K562 (cell line): ENCODE data around the gene CCDC82. TPM values are rescaled to one million over a fixed set of nuclear protein-coding genes. Genes with fewer than 3 reads are reported as not detected.

Source experiments
- ARHGAP35 ChIP-seq: fragments of 450-650 bp; IDR thresholded peaks from 2 replicates; pipeline ENCODE4 v1.6.1; 2018; ENCODE audit not compliant: partially characterized antibody
- ARID1B ChIP-seq: fragments of 450-650 bp; IDR thresholded peaks from 2 replicates; pipeline ENCODE4 v1.6.1; 2016; ENCODE audit warnings: antibody characterized with exemption, mild to moderate bottlenecking, inconsistent platforms
- ATF6 ChIP-seq: sonication (generic); formaldehyde crosslinking; IDR thresholded peaks from 2 replicates; pipeline ENCODE4 v1.4.0; 2020; ENCODE audit warnings: mild to moderate bottlenecking, missing genetic modification reagents
- BACH1 ChIP-seq: fragments of 200-800 bp; sonication (Bioruptor generic); IDR thresholded peaks from 2 replicates; pipeline ENCODE4 v1.6.1; 2016; ENCODE audit warnings: missing genetic modification characterization, missing compliant biosample characterization
- CBX5 ChIP-seq: IDR thresholded peaks from 2 replicates; pipeline ENCODE4 v1.6.1; 2014; ENCODE audit warnings: low read depth, borderline replicate concordance
- E2F1 ChIP-seq: sonication (generic); formaldehyde crosslinking; IDR thresholded peaks from 2 replicates; pipeline ENCODE4 v1.8.1; 2023; ENCODE audit warnings: mild to moderate bottlenecking, missing genetic modification reagents, moderate library complexity
- MCM5 ChIP-seq: fragments of 450-650 bp; IDR thresholded peaks from 2 replicates; pipeline ENCODE4 v1.6.1; 2016; ENCODE audit warnings: low read depth
- OTX1 ChIP-seq: fragments of 450-650 bp; formaldehyde crosslinking; IDR thresholded peaks from 2 replicates; pipeline ENCODE4 v1.4.0; 2022; ENCODE audit warnings: mild to moderate bottlenecking
- PCBP1 ChIP-seq: fragments of 200-400 bp; formaldehyde crosslinking; IDR thresholded peaks from 2 replicates; pipeline ENCODE4 v1.6.1; 2018; ENCODE audit warnings: mild to moderate bottlenecking, low read depth, low read length; ENCODE audit not compliant: poor library complexity, severe bottlenecking
- PCBP2 ChIP-seq: fragments of 200-400 bp; formaldehyde crosslinking; IDR thresholded peaks from 2 replicates; pipeline ENCODE4 v1.6.1; 2018; ENCODE audit warnings: low read length, low read depth, mild to moderate bottlenecking, moderate library complexity; ENCODE audit not compliant: poor library complexity, severe bottlenecking
- SMARCB1 ChIP-seq: IDR thresholded peaks from 2 replicates; pipeline ENCODE4 v1.6.1; 2011; ENCODE audit warnings: improper control_type of control experiment, low read depth; ENCODE audit not compliant: insufficient read length
- SMC3 ChIP-seq: conservative IDR thresholded peaks from 2 replicates; pipeline ENCODE4 v1.6.1; 2011; ENCODE audit warnings: low read depth, low read length, improper control_type of control experiment; ENCODE audit not compliant: insufficient read depth
- STAT5A ChIP-seq: IDR thresholded peaks from 2 replicates; pipeline ENCODE4 v1.6.1; 2012; ENCODE audit warnings: low read length, inconsistent platforms, borderline replicate concordance
- TBP ChIP-seq: optimal IDR thresholded peaks from 2 replicates; pipeline ENCODE3; 2011; ENCODE audit warnings: low read depth, low read length, improper control_type of control experiment
- TSC22D4 ChIP-seq: fragments of 450-650 bp; IDR thresholded peaks from 2 replicates; pipeline ENCODE4 v1.6.1; 2016; ENCODE audit warnings: missing genetic modification characterization, missing biosample characterization, control low read depth
- XRCC5 ChIP-seq: fragments of 200-400 bp; formaldehyde crosslinking; IDR thresholded peaks from 2 replicates; pipeline ENCODE4 v1.6.1; 2017; ENCODE audit warnings: low read depth, mild to moderate bottlenecking, low read length
- ZFX ChIP-seq: sonication (generic); formaldehyde crosslinking; IDR thresholded peaks from 2 replicates; pipeline ENCODE4 v1.8.0; 2022; ENCODE audit warnings: mild to moderate bottlenecking, missing genetic modification reagents, moderate library complexity
- ZNF507 ChIP-seq: conservative IDR thresholded peaks from 2 replicates; pipeline ENCODE4 v1.6.1; 2017; ENCODE audit warnings: missing genetic modification characterization, missing compliant biosample characterization
- ZNF77 ChIP-seq: fragments of 250-450 bp; sonication (Bioruptor Pico); IDR thresholded peaks from 2 replicates; pipeline ENCODE4 v1.5.0; 2020
- ZNF778 ChIP-seq: fragments of 450-650 bp; formaldehyde crosslinking; IDR thresholded peaks from 2 replicates; pipeline ENCODE4 v1.4.0; 2020; ENCODE audit warnings: mild to moderate bottlenecking, moderate library complexity
- polyA plus RNA-seq, 8 experiments: library from polyadenylated mRNA; depleted of rRNA in 4 of 8; stranded (reverse) in 5 of 8; unstranded in 3 of 8; fragments of >200 nt; fragmentation: Nextera tagmentation in 2 of 8; fragmentation: Illumina TruSeq in 1 of 8; extraction: Ambion mirVana in 2 of 8; extraction: Trizol in 1 of 8; gene quantifications; 2 replicates each; pipeline versions ENCODE4 v1.2.1 to v1.2.3, GENCODE V29; 2011 to 2014; ENCODE audit warnings: inconsistent platforms in 1 of 8, missing spikeins in 1 of 8
- total RNA-seq, 7 experiments: library from RNA; depleted of rRNA in 6 of 7; stranded (reverse); fragments of >200 nt in 6 of 7; fragmentation: Illumina TruSeq in 2 of 7; extraction: Trizol in 2 of 7; gene quantifications; 2 replicates each; pipeline versions ENCODE4 v1.2.1 to v1.2.3, GENCODE V29; 2011 to 2021; ENCODE audit warnings: low replicate concordance in 1 of 7
- TF ChIP-seq, protein P1 (sequence below): fragments of 200-800 bp; sonication (Bioruptor generic); IDR thresholded peaks from 2 replicates; pipeline ENCODE4 v1.6.1; 2016; ENCODE audit warnings: missing genetic modification characterization, missing compliant biosample characterization
- TF ChIP-seq, protein P2 (sequence below): sonication (generic); formaldehyde crosslinking; IDR thresholded peaks from 2 replicates; pipeline ENCODE4 v1.9.0; 2022; ENCODE audit warnings: mild to moderate bottlenecking, missing genetic modification reagents

CCDC82 gene
- total and polyA plus RNA-seq, 9 of the 15 experiments (the other 6 are each of a cell fraction or from before 2014, with no cell fraction given) = 12.5 to 51.3 (median 24.5) TPM

- TF ChIP-seq E2F1 (CRISPR knock-in tag) = no peak
- TF ChIP-seq TBP = no peak
- no peak for TF ChIP-seq ZNF778 (CRISPR knock-in tag)
- TF ChIP-seq SMARCB1 = no peak
- no peak for TF ChIP-seq PCBP2
- no peak for TF ChIP-seq ZFX (CRISPR knock-in tag)
- peak; percentile 48 for TF ChIP-seq STAT5A
- no peak for TF ChIP-seq ZNF77 (CRISPR knock-in tag)
- TF ChIP-seq CBX5 = no peak
- TF ChIP-seq ARID1B = peak; percentile 86
- TF ChIP-seq ZNF507 (tag) = no peak
- no peak for TF ChIP-seq ARHGAP35
- TF ChIP-seq OTX1 = no peak
- TF ChIP-seq, protein P1, sequence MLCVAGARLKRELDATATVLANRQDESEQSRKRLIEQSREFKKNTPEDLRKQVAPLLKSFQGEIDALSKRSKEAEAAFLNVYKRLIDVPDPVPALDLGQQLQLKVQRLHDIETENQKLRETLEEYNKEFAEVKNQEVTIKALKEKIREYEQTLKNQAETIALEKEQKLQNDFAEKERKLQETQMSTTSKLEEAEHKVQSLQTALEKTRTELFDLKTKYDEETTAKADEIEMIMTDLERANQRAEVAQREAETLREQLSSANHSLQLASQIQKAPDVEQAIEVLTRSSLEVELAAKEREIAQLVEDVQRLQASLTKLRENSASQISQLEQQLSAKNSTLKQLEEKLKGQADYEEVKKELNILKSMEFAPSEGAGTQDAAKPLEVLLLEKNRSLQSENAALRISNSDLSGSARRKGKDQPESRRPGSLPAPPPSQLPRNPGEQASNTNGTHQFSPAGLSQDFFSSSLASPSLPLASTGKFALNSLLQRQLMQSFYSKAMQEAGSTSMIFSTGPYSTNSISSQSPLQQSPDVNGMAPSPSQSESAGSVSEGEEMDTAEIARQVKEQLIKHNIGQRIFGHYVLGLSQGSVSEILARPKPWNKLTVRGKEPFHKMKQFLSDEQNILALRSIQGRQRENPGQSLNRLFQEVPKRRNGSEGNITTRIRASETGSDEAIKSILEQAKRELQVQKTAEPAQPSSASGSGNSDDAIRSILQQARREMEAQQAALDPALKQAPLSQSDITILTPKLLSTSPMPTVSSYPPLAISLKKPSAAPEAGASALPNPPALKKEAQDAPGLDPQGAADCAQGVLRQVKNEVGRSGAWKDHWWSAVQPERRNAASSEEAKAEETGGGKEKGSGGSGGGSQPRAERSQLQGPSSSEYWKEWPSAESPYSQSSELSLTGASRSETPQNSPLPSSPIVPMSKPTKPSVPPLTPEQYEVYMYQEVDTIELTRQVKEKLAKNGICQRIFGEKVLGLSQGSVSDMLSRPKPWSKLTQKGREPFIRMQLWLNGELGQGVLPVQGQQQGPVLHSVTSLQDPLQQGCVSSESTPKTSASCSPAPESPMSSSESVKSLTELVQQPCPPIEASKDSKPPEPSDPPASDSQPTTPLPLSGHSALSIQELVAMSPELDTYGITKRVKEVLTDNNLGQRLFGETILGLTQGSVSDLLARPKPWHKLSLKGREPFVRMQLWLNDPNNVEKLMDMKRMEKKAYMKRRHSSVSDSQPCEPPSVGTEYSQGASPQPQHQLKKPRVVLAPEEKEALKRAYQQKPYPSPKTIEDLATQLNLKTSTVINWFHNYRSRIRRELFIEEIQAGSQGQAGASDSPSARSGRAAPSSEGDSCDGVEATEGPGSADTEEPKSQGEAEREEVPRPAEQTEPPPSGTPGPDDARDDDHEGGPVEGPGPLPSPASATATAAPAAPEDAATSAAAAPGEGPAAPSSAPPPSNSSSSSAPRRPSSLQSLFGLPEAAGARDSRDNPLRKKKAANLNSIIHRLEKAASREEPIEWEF = no peak
- TF ChIP-seq SMC3 = no peak
- no peak for TF ChIP-seq XRCC5
- TF ChIP-seq, protein P2, sequence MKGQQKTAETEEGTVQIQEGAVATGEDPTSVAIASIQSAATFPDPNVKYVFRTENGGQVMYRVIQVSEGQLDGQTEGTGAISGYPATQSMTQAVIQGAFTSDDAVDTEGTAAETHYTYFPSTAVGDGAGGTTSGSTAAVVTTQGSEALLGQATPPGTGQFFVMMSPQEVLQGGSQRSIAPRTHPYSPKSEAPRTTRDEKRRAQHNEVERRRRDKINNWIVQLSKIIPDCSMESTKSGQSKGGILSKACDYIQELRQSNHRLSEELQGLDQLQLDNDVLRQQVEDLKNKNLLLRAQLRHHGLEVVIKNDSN = no peak
- no peak for TF ChIP-seq ATF6
- TF ChIP-seq PCBP1 = no peak
- TF ChIP-seq MCM5 = no peak
- no peak for TF ChIP-seq BACH1
- no peak for TF ChIP-seq TSC22D4
Observed at GRCh38 chr11:96318850-96319249, 70.9 kb downstream of the CCDC82 start (continued).
